ENCODE results near the gene CA12. TPM values are rescaled to one million over a fixed set of nuclear protein-coding genes. Genes with fewer than 3 reads are reported as not detected.
"Not testable (repeated sequence)": the region's sequence is repeated elsewhere in the genome, so short reads cannot be mapped to it uniquely, and the experiment has no call there.

The CA12 gene
- total and polyA plus RNA-seq, 9 of the 15 experiments (the other 6 are each of a cell fraction or from before 2014, with no cell fraction given) = 0.01 to 0.78 (median 0.15) TPM; not detected in 1

GRCh38 chr15:63417274-63417673 lies 35.6 kb upstream of the CA12 start:
- H3K9me3 ChIP-seq (replicated peaks; ENCODE audit: control insufficient read depth, insufficient read depth, low read depth, low read length); intact Hi-C loops (cut with micrococcal nuclease); H2AFZ ChIP-seq (ENCODE audit: low read depth, low read length); H4K20me1 ChIP-seq (replicated peaks; ENCODE audit: control insufficient read depth, insufficient read depth, low read length); BruUV-seq (replicated peaks); H3K36me3 ChIP-seq (ENCODE audit: control insufficient read depth, insufficient read depth, low read length); H3K9ac ChIP-seq (ENCODE audit: insufficient read depth in 1 of 2, low read depth in 2 of 2, low read length in 2 of 2); H3K27ac ChIP-seq (ENCODE audit: extremely low read depth, low read depth, low read length); H3K9me1 ChIP-seq (ENCODE audit: control insufficient read depth, insufficient read depth, low read length); POLR2A ChIA-PET; FAIRE-seq; DNase-seq (ENCODE audit: extremely low read depth in 1 of 4, low spot score in 3 of 4); H3K4me3 ChIP-seq; H3K4me2 ChIP-seq (ENCODE audit: insufficient read depth, low read length); CTCF ChIA-PET (ENCODE audit: low intra/inter-chr PET ratio); ATAC-seq; H3K27me3 ChIP-seq (ENCODE audit: control insufficient read depth in 2 of 2, insufficient read depth in 2 of 2, low read length in 2 of 2); H3K79me2 ChIP-seq (ENCODE audit: control insufficient read depth, insufficient read depth, low read length): not testable (repeated sequence)
- 92% methylated on average over 10 of the region's 21 CpGs for whole genome bisulfite sequencing (ENCODE audit: insufficient coverage, low coverage, missing lambda C conversion rate)
- TF ChIP-seq ZBTB33 (CRISPR knock-in tag; IDR thresholded peaks at IDR 0.05) = peak; percentile 89
- peaks cover 0 to 15% of the 10 kb centered on the region in 2 experiments; a peak in 4 of 5 replicates for H3K4me1 ChIP-seq (replicated peaks in 1 of 2; ENCODE audit: control insufficient read depth in 2 of 2, insufficient read depth in 2 of 2, low read length in 2 of 2)
- in situ Hi-C loops (cut with MboI) = loop anchor here (25.0 kb wide), 1 partner anchor 580 kb away; no protein-coding TSS in a partner anchor

- in situ Hi-C loops (cut with MboI) (loop anchor here (25.0 kb wide), 1 partner anchor 577 kb away; no protein-coding TSS in a partner anchor), intact Hi-C loops (cut with micrococcal nuclease) (no loop called here)
- no peaks in the 10 kb centered on the region for H3K9me3 ChIP-seq (replicated peaks; ENCODE audit: control insufficient read depth, insufficient read depth, low read depth, low read length)
- peaks cover 0 to 4% of the 10 kb centered on the region in 2 experiments; a peak in 1 of 5 replicates for H3K27me3 ChIP-seq (ENCODE audit: control insufficient read depth in 2 of 2, insufficient read depth in 2 of 2, low read length in 2 of 2)
- 46% methylated on average over 7 of the region's 7 CpGs for WGBS (ENCODE audit: insufficient coverage, low coverage, missing lambda C conversion rate)
- H3K9ac ChIP-seq (ENCODE audit: insufficient read depth in 1 of 2, low read depth in 2 of 2, low read length in 2 of 2) = no peak overlapping the region
- H3K36me3 ChIP-seq (ENCODE audit: control insufficient read depth, insufficient read depth, low read length) = no peaks in the 10 kb centered on the region
- no peak overlapping the region for H3K4me2 ChIP-seq (ENCODE audit: insufficient read depth, low read length)
- ATAC-seq (no peak), FAIRE-seq (no peak), DNase-seq (ENCODE audit: extremely low read depth in 1 of 4, low spot score in 3 of 4) (no peak)
- no peaks in the 10 kb centered on the region for H3K79me2 ChIP-seq (ENCODE audit: control insufficient read depth, insufficient read depth, low read length)
- H3K9me1 ChIP-seq (ENCODE audit: control insufficient read depth, insufficient read depth, low read length) = no peaks in the 10 kb centered on the region
- H3K4me3 ChIP-seq = no peak overlapping the region
- H4K20me1 ChIP-seq (replicated peaks; ENCODE audit: control insufficient read depth, insufficient read depth, low read length) = no peaks in the 10 kb centered on the region
- no peak overlapping the region for H2AFZ ChIP-seq (ENCODE audit: low read depth, low read length)
- ChIA-PET POLR2A (interaction anchor here (1.0 kb wide), 1 partner anchor 13 kb away, joined by 5 read pairs; no protein-coding TSS in a partner anchor), CTCF (ENCODE audit: low intra/inter-chr PET ratio) (no interaction called here)
- BruUV-seq (replicated peaks) = no TSS peak
- H3K4me1 ChIP-seq (replicated peaks in 1 of 2; ENCODE audit: control insufficient read depth in 2 of 2, insufficient read depth in 2 of 2, low read length in 2 of 2) = no peaks in the 10 kb centered on the region; a peak in 2 of 5 replicates
- H3K27ac ChIP-seq (ENCODE audit: extremely low read depth, low read depth, low read length) = no peak overlapping the region
- TF ChIP-seq ASH1L (IDR thresholded peaks at IDR 0.05; ENCODE audit: borderline replicate concordance, low read depth, partially characterized antibody) (no peak), PYGO2 (tag; IDR thresholded peaks at IDR 0.05) (no peak), TFE3 (CRISPR knock-in tag; IDR thresholded peaks at IDR 0.05) (peak; percentile 9; the same call in 1 of the 2 replicates), ZNF12 (CRISPR knock-in tag; IDR thresholded peaks at IDR 0.05) (no peak), SAFB2 (IDR thresholded peaks at IDR 0.05; ENCODE audit: borderline replicate concordance, low read depth, low read length, severe bottlenecking) (no peak), SP1 (CRISPR knock-in tag; IDR thresholded peaks at IDR 0.05) (no peak), NR2F6 (CRISPR knock-in tag; IDR thresholded peaks at IDR 0.05) (no peak), ZBTB33 (CRISPR knock-in tag; IDR thresholded peaks at IDR 0.05) (peak; percentile 35; the same call in 1 of the 2 replicates)
These were observed 33.0 kb upstream of the CA12 start for GRCh38 chr15:63414474-63415120.
